IMR-90 (cell line): ENCODE measurements around the gene PTN. TPM values are rescaled to one million over a fixed set of nuclear protein-coding genes. Genes with fewer than 3 reads are reported as not detected.

ENCODE experiments used
- ATAC-seq: fragments of 200-7000 bp; cut with Tn5 transposase; 2 replicates; pipeline ENCODE4 v1.9.1; 2020; ENCODE audit warnings: low read depth, mild to moderate bottlenecking, moderate library complexity
- BruUV-seq: library from RNA; stranded (reverse); fragments of 400-500 nt; replicated peaks from 2 replicates; lab custom pipeline; 2021; lab: Mats Ljungman, UMichigan
- CTCF ChIA-PET: fragments of 300-600 bp; formaldehyde crosslinking; extraction: SDS; loops from one replicate; lab custom pipeline; 2021; ENCODE audit warnings: antibody characterized with exemption; lab: Yijun Ruan, JAX
- POLR2A ChIA-PET: fragments of 300-600 bp; sonication (Branson Sonifier 250); formaldehyde crosslinking; loops from one replicate; lab custom pipeline; 2022; ENCODE audit warnings: antibody characterized with exemption; ENCODE audit not compliant: unreplicated experiment; lab: Charles Lee
- DNase-seq: peaks from one replicate; pipeline ENCODE4 v3.0.0; 2013
- H2AFZ ChIP-seq: replicated peaks from 2 replicates; pipeline ENCODE3; 2013; ENCODE audit warnings: low read length, mild to moderate bottlenecking; ENCODE audit not compliant: poor library complexity
- H2AK5ac ChIP-seq: 2 replicates; pipeline ENCODE4 v1.6.1; 2013; ENCODE audit warnings: low read depth, low read length, inconsistent platforms
- H2AK9ac ChIP-seq: replicated peaks from 2 replicates; pipeline ENCODE3; 2013; ENCODE audit warnings: mild to moderate bottlenecking, low read depth, low read length, moderate library complexity; ENCODE audit not compliant: poor library complexity
- H2BK120ac ChIP-seq: 2 replicates; pipeline ENCODE4 v1.6.1; 2013; ENCODE audit warnings: low read depth, low read length, inconsistent platforms
- H2BK15ac ChIP-seq: 3 replicates; pipeline ENCODE4 v1.6.1; 2013; ENCODE audit warnings: low read depth, low read length, inconsistent platforms
- H2BK20ac ChIP-seq: 2 replicates; pipeline ENCODE4 v1.6.1; 2013; ENCODE audit warnings: low read depth, mild to moderate bottlenecking, inconsistent platforms, low read length, moderate library complexity
- H2BK5ac ChIP-seq: 2 replicates; pipeline ENCODE4 v1.6.1; 2013; ENCODE audit warnings: mild to moderate bottlenecking, low read depth, low read length, inconsistent platforms; ENCODE audit not compliant: poor library complexity, severe bottlenecking
- H3K14ac ChIP-seq: replicated peaks from 2 replicates; pipeline ENCODE4 v1.6.1; 2013; ENCODE audit warnings: low read depth, low read length, inconsistent platforms
- H3K18ac ChIP-seq: 2 replicates; pipeline ENCODE4 v1.6.1; 2013; ENCODE audit warnings: low read depth, low read length, control low read depth
- H3K23ac ChIP-seq: 2 replicates; pipeline ENCODE4 v1.6.1; 2013; ENCODE audit warnings: low read depth, low read length, inconsistent platforms
- H3K27ac ChIP-seq: 2 replicates; pipeline ENCODE4 v1.5.1; 2013; ENCODE audit warnings: mild to moderate bottlenecking, control low read depth, low read length; ENCODE audit not compliant: insufficient read depth
- H3K27me3 ChIP-seq: 2 replicates; pipeline ENCODE4 v1.6.1; 2013; ENCODE audit warnings: low read length; ENCODE audit not compliant: control insufficient read depth, insufficient read depth
- H3K36me3 ChIP-seq: 2 replicates; pipeline ENCODE4 v1.6.1; 2013; ENCODE audit warnings: low read length, mixed read lengths; ENCODE audit not compliant: control insufficient read depth, insufficient read depth
- H3K4ac ChIP-seq: 2 replicates; pipeline ENCODE4 v1.6.1; 2013; ENCODE audit warnings: low read depth, low read length, inconsistent platforms
- H3K4me1 ChIP-seq: 2 replicates; pipeline ENCODE4 v1.6.1; 2013; ENCODE audit warnings: low read length, mixed read lengths; ENCODE audit not compliant: control insufficient read depth, insufficient read depth
- H3K4me2 ChIP-seq: 2 replicates; pipeline ENCODE4 v1.6.1; 2013; ENCODE audit warnings: low read depth, mild to moderate bottlenecking, control low read depth, low read length, moderate library complexity
- H3K4me3 ChIP-seq: 2 replicates; pipeline ENCODE4 v1.5.1; 2013; ENCODE audit warnings: low read depth, mild to moderate bottlenecking, control low read depth, low read length, moderate library complexity; ENCODE audit not compliant: insufficient read depth
- H3K56ac ChIP-seq: 2 replicates; pipeline ENCODE4 v1.6.1; 2013; ENCODE audit warnings: low read length, inconsistent platforms; ENCODE audit not compliant: insufficient read depth; ENCODE audit errors: extremely low read depth
- H3K79me1 ChIP-seq, 2 experiments: 2 replicates each; pipeline ENCODE4 v1.6.1; 2013; ENCODE audit warnings: low read length in 2 of 2, inconsistent platforms in 1 of 2, low read depth in 1 of 2
- H3K9ac ChIP-seq: 2 replicates; pipeline ENCODE4 v1.6.1; 2013; ENCODE audit warnings: low read depth, low read length, control low read depth
- H3K9me1 ChIP-seq: 2 replicates; pipeline ENCODE4 v1.6.1; 2013; ENCODE audit warnings: low read length, inconsistent platforms; ENCODE audit not compliant: insufficient read depth
- H3K9me3 ChIP-seq: 2 replicates; pipeline ENCODE4 v1.6.1; 2013; ENCODE audit warnings: low read length; ENCODE audit not compliant: control insufficient read depth, insufficient read depth
- H4K20me1 ChIP-seq: 2 replicates; pipeline ENCODE4 v1.6.1; 2013; ENCODE audit warnings: low read length, inconsistent platforms; ENCODE audit not compliant: insufficient read depth
- H4K5ac ChIP-seq: 2 replicates; pipeline ENCODE4 v1.6.1; 2013; ENCODE audit warnings: mild to moderate bottlenecking, low read depth, low read length, control low read depth
- H4K8ac ChIP-seq, 2 experiments: 2 replicates each; pipeline ENCODE4 v1.6.1; 2013; ENCODE audit warnings: low read depth in 2 of 2, low read length in 2 of 2, control low read depth in 1 of 2, inconsistent platforms in 1 of 2
- H4K91ac ChIP-seq: 2 replicates; pipeline ENCODE4 v1.6.1; 2013; ENCODE audit warnings: low read depth, low read length, inconsistent platforms; ENCODE audit not compliant: insufficient read depth
- CHD1 ChIP-seq: IDR thresholded peaks from 2 replicates; pipeline ENCODE4 v1.6.1; 2012; ENCODE audit warnings: low read depth, low read length, improper control_type of control experiment
- ELK1 ChIP-seq: fragments of 150-350 bp; IDR thresholded peaks from 2 replicates; pipeline ENCODE4 v1.6.1; 2016; ENCODE audit warnings: low read depth, mild to moderate bottlenecking, low read length, moderate library complexity, borderline replicate concordance
- MXI1 ChIP-seq: IDR thresholded peaks from 2 replicates; pipeline ENCODE4 v1.6.1; 2012; ENCODE audit warnings: low read depth, mild to moderate bottlenecking, low read length, moderate library complexity, borderline replicate concordance
- RAD21 ChIP-seq: IDR thresholded peaks from 2 replicates; pipeline ENCODE4 v1.6.1; 2012; ENCODE audit warnings: low read length, improper control_type of control experiment
- RCOR1 ChIP-seq: IDR thresholded peaks from 2 replicates; pipeline ENCODE4 v1.6.1; 2012; ENCODE audit warnings: mild to moderate bottlenecking, low read length, improper control_type of control experiment; ENCODE audit not compliant: insufficient replicate concordance
- RFX5 ChIP-seq: IDR thresholded peaks from 2 replicates; pipeline ENCODE4 v1.8.0; 2012; ENCODE audit warnings: low read depth, mild to moderate bottlenecking, low read length, moderate library complexity
- WGBS, 2 experiments: methylation state at CpG; one replicate each; pipeline versions ENCODE4 v1.1.5 to v1.1.7; 2013; ENCODE audit warnings: missing lambda C conversion rate in 2 of 2; ENCODE audit not compliant: insufficient read length in 1 of 2; ENCODE audit errors: extremely low coverage in 2 of 2; 5-methylcytosine and 5-hydroxymethylcytosine counted together
- dilution Hi-C: fragments of 300-500 bp; cut with HindIII; formaldehyde crosslinking; loops from one replicate; pipeline ENCODE4 v1.14.3; 2018; ENCODE audit warnings: low sequenced_read_pairs; ENCODE audit not compliant: unreplicated experiment
- in situ Hi-C: fragments of 300-500 bp; cut with MboI; formaldehyde crosslinking; loops from 3 replicates; pipeline ENCODE4 v1.14.3; 2019; ENCODE audit warnings: low sequenced_read_pairs, inconsistent platforms, mixed read lengths
- intact Hi-C: fragments of 100-400 bp; cut with micrococcal nuclease; formaldehyde crosslinking; loops from 2 replicates; pipeline ENCODE4 v1.10.0; 2022
- polyA plus RNA-seq, 3 experiments: library from polyadenylated mRNA; depleted of rRNA; stranded (reverse); fragments of >200 nt; gene quantifications; 2 replicates each; pipeline ENCODE4 v1.2.3, GENCODE V29; 2012; ENCODE audit warnings: low replicate concordance in 1 of 3
- total RNA-seq: library from RNA; depleted of rRNA; stranded (reverse); fragments of >200 nt; gene quantifications from 2 replicates; pipeline ENCODE4 v1.2.3, GENCODE V29; 2012
- TF ChIP-seq, protein P1 (sequence below): conservative IDR thresholded peaks from 2 replicates; pipeline ENCODE4 v1.5.1; 2012; ENCODE audit warnings: mild to moderate bottlenecking, low read depth, low read length, improper control_type of control experiment

The PTN gene
- total and polyA plus RNA-seq, 2 of the 4 experiments (the other 2 are of a cell fraction) = 61.7 to 186 TPM

DNA sequence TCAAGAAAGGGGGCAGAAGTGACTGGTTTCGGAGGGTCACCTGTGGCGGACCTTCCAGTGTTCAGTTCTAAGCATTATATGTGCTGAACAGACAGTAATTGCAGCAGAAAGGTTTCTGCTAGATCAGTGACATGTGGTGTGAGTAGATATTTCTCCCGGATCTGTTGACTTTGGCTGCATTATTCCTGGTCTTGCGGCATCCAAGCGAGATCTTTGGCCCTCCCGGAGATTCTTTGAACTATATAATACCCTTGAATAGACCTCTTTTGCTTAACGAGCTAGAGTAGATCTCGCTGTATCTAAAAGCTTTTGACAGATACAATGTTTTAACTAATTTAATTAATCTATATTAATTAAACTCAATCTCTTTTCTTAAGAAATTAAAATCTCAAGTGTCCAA, 99.8 kb downstream of the PTN start:
- WGBS, 2 experiments = no CpG with 5 or more reads among the region's 8 CpGs

More for the DNA sequence above, 99.8 kb downstream of the PTN start:
- Histone ChIP-seq H3K4ac (no peak overlapping the region), H3K14ac (no peak overlapping the region), H2BK120ac (no peak overlapping the region), H3K27me3 (no peaks in the 10 kb centered on the region), H3K27ac (no peak overlapping the region), H2AFZ (no peak overlapping the region), H3K9ac (no peak overlapping the region), H3K56ac (no peak overlapping the region), H3K36me3 (peaks cover 4% of the 10 kb centered on the region; the same call in 1 of the 2 replicates), H3K18ac (no peak overlapping the region), H3K4me1 (no peaks in the 10 kb centered on the region), H4K5ac (no peak overlapping the region), H3K23ac (no peak overlapping the region), H4K8ac (no peak overlapping the region), H4K20me1 (no peaks in the 10 kb centered on the region), H3K4me3 (no peak overlapping the region), H3K4me2 (no peak overlapping the region), H4K91ac (no peak overlapping the region), H3K9me3 (no peaks in the 10 kb centered on the region), H3K79me1 (no peaks in the 10 kb centered on the region), H2AK5ac (no peak overlapping the region), H2BK15ac (no peak overlapping the region), H2BK20ac (no peak overlapping the region), H2AK9ac (no peak overlapping the region), H3K9me1 (no peaks in the 10 kb centered on the region; the same call in 1 of the 2 replicates), H2BK5ac (no peak overlapping the region)
- DNase-seq (no peak), ATAC-seq (no peak)
- intact Hi-C loops (no loop called here), in situ Hi-C loops (no loop called here), dilution Hi-C loops (no loop called here)
- TF ChIP-seq CHD1 = no peak
- no peak for TF ChIP-seq MXI1
- no peak for TF ChIP-seq ELK1
- TF ChIP-seq RCOR1 = no peak
- no peak for TF ChIP-seq RAD21
- TF ChIP-seq, protein P1, sequence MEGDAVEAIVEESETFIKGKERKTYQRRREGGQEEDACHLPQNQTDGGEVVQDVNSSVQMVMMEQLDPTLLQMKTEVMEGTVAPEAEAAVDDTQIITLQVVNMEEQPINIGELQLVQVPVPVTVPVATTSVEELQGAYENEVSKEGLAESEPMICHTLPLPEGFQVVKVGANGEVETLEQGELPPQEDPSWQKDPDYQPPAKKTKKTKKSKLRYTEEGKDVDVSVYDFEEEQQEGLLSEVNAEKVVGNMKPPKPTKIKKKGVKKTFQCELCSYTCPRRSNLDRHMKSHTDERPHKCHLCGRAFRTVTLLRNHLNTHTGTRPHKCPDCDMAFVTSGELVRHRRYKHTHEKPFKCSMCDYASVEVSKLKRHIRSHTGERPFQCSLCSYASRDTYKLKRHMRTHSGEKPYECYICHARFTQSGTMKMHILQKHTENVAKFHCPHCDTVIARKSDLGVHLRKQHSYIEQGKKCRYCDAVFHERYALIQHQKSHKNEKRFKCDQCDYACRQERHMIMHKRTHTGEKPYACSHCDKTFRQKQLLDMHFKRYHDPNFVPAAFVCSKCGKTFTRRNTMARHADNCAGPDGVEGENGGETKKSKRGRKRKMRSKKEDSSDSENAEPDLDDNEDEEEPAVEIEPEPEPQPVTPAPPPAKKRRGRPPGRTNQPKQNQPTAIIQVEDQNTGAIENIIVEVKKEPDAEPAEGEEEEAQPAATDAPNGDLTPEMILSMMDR = no peak
- no peak for TF ChIP-seq RFX5
- ChIA-PET CTCF (no interaction called here), POLR2A (no interaction called here)
- no TSS peak for BruUV-seq
